Naive B cell (primary cell): ENCODE results near the gene SPRR3. TPM values are rescaled to one million over a fixed set of nuclear protein-coding genes. Genes with fewer than 3 reads are reported as not detected.
"Not testable (repeated sequence)": the region's sequence is repeated elsewhere in the genome, so short reads cannot be mapped to it uniquely, and the experiment has no call there.

Source experiments
- ATAC-seq, 2 donors: fragments of 150-1000 bp; cut with Tn5 transposase; 2 replicates each; pipeline ENCODE4 v1.10.0; 2021; ENCODE audit warnings: low read depth in 2 of 2, mild to moderate bottlenecking in 2 of 2, moderate library complexity in 2 of 2
- DNase-seq: peaks from one replicate; pipeline ENCODE4 v3.0.0; 2022
- H3K27ac Mint-ChIP-seq, 6 donors: one replicate each; pipeline ENCODE4 v1.8.0; 2020 to 2022; ENCODE audit warnings: mild to moderate bottlenecking in 6 of 6, mixed read lengths in 6 of 6, moderate library complexity in 5 of 6, inconsistent platforms in 2 of 6
- H3K27me3 Mint-ChIP-seq, 3 donors: one replicate each; pipeline ENCODE4 v1.8.0; 2021 to 2022; ENCODE audit warnings: mixed read lengths in 3 of 3, mild to moderate bottlenecking in 1 of 3
- H3K36me3 Mint-ChIP-seq, 2 donors: one replicate each; pipeline ENCODE4 v1.8.0; 2020 to 2022; ENCODE audit warnings: mixed read lengths in 2 of 2, inconsistent platforms in 1 of 2, mild to moderate bottlenecking in 1 of 2
- H3K4me1 Mint-ChIP-seq, 3 donors: one replicate each; pipeline ENCODE4 v1.8.0; 2020 to 2022; ENCODE audit warnings: mixed read lengths in 3 of 3, inconsistent platforms in 1 of 3, mild to moderate bottlenecking in 1 of 3, moderate library complexity in 1 of 3
- H3K4me3 Mint-ChIP-seq, 8 donors: one replicate each; pipeline ENCODE4 v1.8.0; 2020 to 2022; ENCODE audit warnings: mild to moderate bottlenecking in 8 of 8, mixed read lengths in 8 of 8, moderate library complexity in 8 of 8, inconsistent platforms in 2 of 8
- H3K9me3 Mint-ChIP-seq, 7 donors: one replicate each; pipeline ENCODE4 v1.8.0; 2020 to 2022; ENCODE audit warnings: mixed read lengths in 7 of 7, mild to moderate bottlenecking in 5 of 7, inconsistent platforms in 2 of 7, moderate library complexity in 1 of 7
- polyA plus RNA-seq, 6 donors: library from polyadenylated mRNA; unstranded; fragments of 300-500 nt; fragmentation: Illumina TruSeq; gene quantifications; one replicate each; pipeline ENCODE4 v1.2.3, GENCODE V29; 2021; ENCODE audit warnings: low read depth in 6 of 6

The SPRR3 gene
- polyA plus RNA-seq, 6 donors from 2014 or later, result not detected

- Mint-ChIP-seq H3K9me3 (peaks cover 0 to 15% (median 8%) of the 10 kb centered on the region in 7 donors), H3K27me3 (peaks cover 25 to 43% (median 32%) of the 10 kb centered on the region in 3 donors), H3K4me1 (no peaks in the 10 kb centered on the region), H3K36me3 (no peaks in the 10 kb centered on the region), H3K4me3 (no peak overlapping the region), H3K27ac (peak overlapping the region in 1 of 6 donors; percentile 40)
- DNase-seq (no peak), ATAC-seq (no peak)
Observed at GRCh38 chr1:152996633-152997400, 4.7 kb upstream of the SPRR3 start.

GRCh38 chr1:152997901-152998300, 3.6 kb upstream of the SPRR3 start:
- DNase-seq (no peak), ATAC-seq (no peak)
- Mint-ChIP-seq H3K4me3 (no peak overlapping the region), H3K4me1 (no peaks in the 10 kb centered on the region), H3K36me3 (no peaks in the 10 kb centered on the region), H3K9me3 (peaks cover 0 to 15% (median 8%) of the 10 kb centered on the region in 7 donors), H3K27ac (no peak overlapping the region), H3K27me3 (peaks cover 24 to 46% (median 39%) of the 10 kb centered on the region in 3 donors)

- Mint-ChIP-seq H3K4me1 (no peaks in the 10 kb centered on the region), H3K36me3 (no peaks in the 10 kb centered on the region), H3K27me3 (peaks cover 23 to 43% (median 39%) of the 10 kb centered on the region in 3 donors), H3K4me3 (no peak overlapping the region), H3K27ac (peak overlapping the region in 1 of 6 donors; percentile 24), H3K9me3 (peaks cover 0 to 15% (median 8%) of the 10 kb centered on the region in 7 donors)
- ATAC-seq (no peak), DNase-seq (no peak)
Observed at GRCh38 chr1:152998476-152998875, 3.1 kb upstream of the SPRR3 start.

GRCh38 chr1:152999818-153000217, 1.7 kb upstream of the SPRR3 start:
- no peak overlapping the region for H3K4me3 Mint-ChIP-seq
- peaks cover 28 to 50% (median 46%) of the 10 kb centered on the region in 3 donors for H3K27me3 Mint-ChIP-seq
- no peak for ATAC-seq
- peaks cover 0 to 10% (median 8%) of the 10 kb centered on the region in 7 donors for H3K9me3 Mint-ChIP-seq
- no peak for DNase-seq
- no peaks in the 10 kb centered on the region for H3K36me3 Mint-ChIP-seq
- no peaks in the 10 kb centered on the region for H3K4me1 Mint-ChIP-seq
- H3K27ac Mint-ChIP-seq, result no peak overlapping the region

- Mint-ChIP-seq H3K36me3 (no peaks in the 10 kb centered on the region), H3K27ac (no peak overlapping the region), H3K9me3 (peaks cover 0 to 6% (median 5%) of the 10 kb centered on the region in 7 donors), H3K4me3 (no peak overlapping the region), H3K27me3 (peaks cover 28 to 46% (median 45%) of the 10 kb centered on the region in 3 donors), H3K4me1 (no peaks in the 10 kb centered on the region)
- ATAC-seq (no peak), DNase-seq (no peak)
Observed at GRCh38 chr1:153000294-153000693, 1.3 kb upstream of the SPRR3 start.

GRCh38 chr1:153011235-153011758, 9.7 kb downstream of the SPRR3 start:
- not testable (repeated sequence) for H3K36me3 Mint-ChIP-seq, DNase-seq, H3K27ac Mint-ChIP-seq, H3K9me3 Mint-ChIP-seq, H3K4me1 Mint-ChIP-seq, H3K4me3 Mint-ChIP-seq, ATAC-seq
- peaks cover 10 to 26% (median 19%) of the 10 kb centered on the region in 3 donors for H3K27me3 Mint-ChIP-seq

- DNase-seq, H3K4me3 Mint-ChIP-seq, H3K27ac Mint-ChIP-seq, H3K9me3 Mint-ChIP-seq, ATAC-seq, H3K36me3 Mint-ChIP-seq: not testable (repeated sequence)
- H3K27me3 Mint-ChIP-seq, result peaks cover 38 to 64% (median 50%) of the 10 kb centered on the region in 3 donors
- peaks cover 0 to 12% (median 8%) of the 10 kb centered on the region in 3 donors for H3K4me1 Mint-ChIP-seq
Observed at GRCh38 chr1:153021829-153022228, 20.3 kb downstream of the SPRR3 start.

- H3K36me3 Mint-ChIP-seq, DNase-seq, H3K9me3 Mint-ChIP-seq, ATAC-seq: not testable (repeated sequence)
- Mint-ChIP-seq H3K4me1 (peaks cover 0 to 12% (median 8%) of the 10 kb centered on the region in 3 donors), H3K27ac (peak overlapping the region in 2 of 6 donors; percentile 25 to 67), H3K27me3 (peaks cover 43 to 66% (median 54%) of the 10 kb centered on the region in 3 donors), H3K4me3 (peak overlapping the region in 1 of 8 donors; percentile 34)
Observed at GRCh38 chr1:153022340-153022739, 20.8 kb downstream of the SPRR3 start.

GRCh38 chr1:153023109-153023508, 21.6 kb downstream of the SPRR3 start:
- ATAC-seq, result no peak
- Mint-ChIP-seq H3K27me3 (peaks cover 44 to 64% (median 60%) of the 10 kb centered on the region in 3 donors), H3K4me1 (peaks cover 0 to 12% (median 8%) of the 10 kb centered on the region in 3 donors), H3K36me3 (no peaks in the 10 kb centered on the region), H3K9me3 (peaks cover 0 to 3% (median under 1%) of the 10 kb centered on the region in 7 donors), H3K27ac (no peak overlapping the region), H3K4me3 (no peak overlapping the region)
- DNase-seq, result no peak

- Mint-ChIP-seq H3K4me3 (no peak overlapping the region), H3K4me1 (peaks cover 0 to 12% (median 8%) of the 10 kb centered on the region in 3 donors), H3K36me3 (no peaks in the 10 kb centered on the region), H3K27me3 (peaks cover 49 to 69% (median 65%) of the 10 kb centered on the region in 3 donors), H3K27ac (peak overlapping the region in 1 of 6 donors; percentile 17), H3K9me3 (peaks cover 0 to 9% (median 3%) of the 10 kb centered on the region in 7 donors)
- ATAC-seq, result no peak
- no peak for DNase-seq
Observed at GRCh38 chr1:153024413-153024812, 22.9 kb downstream of the SPRR3 start.

- H3K9me3 Mint-ChIP-seq, result peaks cover 0 to 9% (median 3%) of the 10 kb centered on the region in 7 donors
- no peak for ATAC-seq
- H3K27me3 Mint-ChIP-seq, result peaks cover 51 to 73% (median 68%) of the 10 kb centered on the region in 3 donors
- no peaks in the 10 kb centered on the region for H3K36me3 Mint-ChIP-seq
- no peak overlapping the region for H3K27ac Mint-ChIP-seq
- H3K4me1 Mint-ChIP-seq, result peaks cover 0 to 12% (median 8%) of the 10 kb centered on the region in 3 donors
- H3K4me3 Mint-ChIP-seq, result no peak overlapping the region
- no peak for DNase-seq
Observed at GRCh38 chr1:153025797-153026196, 24.2 kb downstream of the SPRR3 start.

- ATAC-seq (no peak), DNase-seq (no peak)
- no peak overlapping the region for H3K27ac Mint-ChIP-seq
- peaks cover 0 to 9% (median 3%) of the 10 kb centered on the region in 7 donors for H3K9me3 Mint-ChIP-seq
- H3K4me3 Mint-ChIP-seq, result no peak overlapping the region
- H3K4me1 Mint-ChIP-seq, result peaks cover 5 to 10% (median 6%) of the 10 kb centered on the region in 3 donors
- H3K36me3 Mint-ChIP-seq, result no peaks in the 10 kb centered on the region
- peaks cover 49 to 75% (median 74%) of the 10 kb centered on the region in 3 donors for H3K27me3 Mint-ChIP-seq
Observed at GRCh38 chr1:153028766-153029165, 27.2 kb downstream of the SPRR3 start.

- Mint-ChIP-seq H3K9me3 (peaks cover 0 to 12% (median 5%) of the 10 kb centered on the region in 7 donors), H3K4me1 (peaks cover 5 to 10% (median 6%) of the 10 kb centered on the region in 3 donors), H3K27me3 (peaks cover 59 to 75% (median 73%) of the 10 kb centered on the region in 3 donors), H3K36me3 (no peaks in the 10 kb centered on the region), H3K27ac (no peak within 1 kb of the TSS), H3K4me3 (no peak within 1 kb of the TSS)
- DNase-seq (no peak), ATAC-seq (no peak)
Observed at GRCh38 chr1:153030895-153031294, 29.3 kb downstream of the SPRR3 start, which contains the start of gene SPRR1B. SPRR1B (plus strand) TSS chr1:153031203; CDS start chr1:153032346, 1,143 bp downstream.
